T-helper 22 cell (primary cell): ENCODE measurements around the gene ZSCAN5B.

Experiments used
- DNase-seq: peaks from one replicate; pipeline ENCODE4 v3.0.0-alpha.2; 2020; ENCODE audit warnings: low read depth

ZSCAN5B gene

DNA sequence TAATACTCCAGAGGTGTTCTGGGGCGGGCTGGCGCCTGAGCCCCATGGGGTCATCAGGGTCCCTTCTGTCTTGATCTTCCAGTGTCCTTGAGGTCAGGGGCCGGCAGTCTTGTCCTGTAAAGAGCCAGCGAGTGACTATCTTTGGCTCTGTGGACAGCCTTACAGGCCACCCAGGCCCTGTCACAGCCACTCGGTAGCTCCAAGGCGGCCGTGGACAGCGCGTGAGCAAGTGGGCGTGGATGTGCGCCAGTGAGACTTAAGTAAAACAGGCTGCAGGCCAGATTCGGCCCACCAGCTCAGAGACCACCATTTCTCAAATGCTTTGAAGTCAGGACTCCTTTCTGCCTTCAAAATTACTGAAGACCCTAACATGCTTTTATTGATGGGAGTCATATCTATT is 52.8 kb downstream of the ZSCAN5B start:
- DNase-seq: no peak

DNA sequence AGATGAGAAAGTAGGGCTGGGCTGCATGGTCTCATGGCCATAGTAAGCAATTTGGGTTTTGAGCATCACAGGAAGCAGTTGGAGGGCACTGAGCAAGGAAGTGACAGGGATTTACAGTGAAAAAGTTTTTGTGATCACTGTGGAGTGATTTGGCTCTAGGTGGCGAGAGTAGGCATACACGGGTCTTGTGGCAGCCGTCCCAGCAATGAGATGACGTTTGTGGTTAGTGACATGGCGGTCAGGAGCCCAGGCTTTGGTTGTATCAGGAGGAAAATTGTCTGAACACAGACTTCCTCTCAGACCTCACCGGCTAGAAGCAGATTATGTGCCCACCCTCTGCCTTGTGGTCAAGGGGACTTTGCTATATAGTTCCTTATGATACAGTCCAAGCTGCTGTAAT is 53.2 kb downstream of the ZSCAN5B start:
- no peak for DNase-seq

GRCh38 chr19:56142897-56143434 is 54.6 kb downstream of the ZSCAN5B start:
- no peak for DNase-seq

- no peak for DNase-seq
Observed at GRCh38 chr19:56142087-56142787, 55.3 kb downstream of the ZSCAN5B start.

GRCh38 chr19:56141417-56141993 is 56.1 kb downstream of the ZSCAN5B start:
- DNase-seq: no peak

- peak; percentile 100 for DNase-seq
Observed at GRCh38 chr19:56140583-56141416, 56.8 kb downstream of the ZSCAN5B start, which contains the start of gene ZNF444. TSS of gene ZNF444 (plus strand) at chr19:56141287. CDS start at chr19:56146912, 5,625 bp downstream.

DNA sequence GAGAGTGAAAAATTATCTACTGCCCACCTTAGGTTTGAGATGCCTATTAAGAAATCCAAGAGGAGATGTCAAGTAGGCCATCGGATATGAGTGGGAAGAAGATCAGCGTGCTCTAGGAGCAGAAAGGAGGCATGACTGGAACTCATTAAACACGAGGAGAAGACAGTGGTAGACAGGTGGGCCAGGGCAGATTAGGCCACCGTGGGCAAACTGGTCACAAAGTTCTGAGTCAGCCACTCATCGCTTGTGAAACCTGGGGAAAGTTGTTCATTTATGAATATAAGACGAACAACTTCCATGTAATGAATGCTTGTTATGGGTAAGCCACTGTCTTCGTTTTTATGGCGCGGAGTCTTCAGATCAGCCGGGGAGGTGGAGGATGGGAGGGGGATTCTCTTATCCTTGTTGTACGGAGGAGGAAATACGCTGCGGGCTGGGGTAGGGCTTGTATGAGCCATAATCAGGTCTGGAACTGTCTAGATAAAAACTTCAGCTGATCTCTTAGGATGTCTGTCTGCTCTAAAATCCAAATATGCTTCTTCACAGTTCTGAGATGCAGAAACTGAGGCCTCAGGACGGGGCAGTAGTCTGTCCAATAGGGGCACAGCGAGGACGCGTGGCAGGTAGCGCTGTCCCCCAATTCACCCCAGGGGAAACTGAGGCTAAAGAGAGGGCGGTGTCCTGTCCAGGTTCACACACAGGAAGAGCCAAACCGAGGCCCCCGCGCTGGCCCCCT is 57.6 kb downstream of the ZSCAN5B start:
- no peak for DNase-seq
